ENCODE results near the gene ATP8A2. TPM values are rescaled to one million over a fixed set of nuclear protein-coding genes. Genes with fewer than 3 reads are reported as not detected.

ATP8A2 gene
- total and polyA plus RNA-seq, 9 of the 15 experiments (the other 6 are each of a cell fraction or from before 2014, with no cell fraction given): under 0.01 to 0.33 (median 0.06) TPM; not detected in 4

DNA sequence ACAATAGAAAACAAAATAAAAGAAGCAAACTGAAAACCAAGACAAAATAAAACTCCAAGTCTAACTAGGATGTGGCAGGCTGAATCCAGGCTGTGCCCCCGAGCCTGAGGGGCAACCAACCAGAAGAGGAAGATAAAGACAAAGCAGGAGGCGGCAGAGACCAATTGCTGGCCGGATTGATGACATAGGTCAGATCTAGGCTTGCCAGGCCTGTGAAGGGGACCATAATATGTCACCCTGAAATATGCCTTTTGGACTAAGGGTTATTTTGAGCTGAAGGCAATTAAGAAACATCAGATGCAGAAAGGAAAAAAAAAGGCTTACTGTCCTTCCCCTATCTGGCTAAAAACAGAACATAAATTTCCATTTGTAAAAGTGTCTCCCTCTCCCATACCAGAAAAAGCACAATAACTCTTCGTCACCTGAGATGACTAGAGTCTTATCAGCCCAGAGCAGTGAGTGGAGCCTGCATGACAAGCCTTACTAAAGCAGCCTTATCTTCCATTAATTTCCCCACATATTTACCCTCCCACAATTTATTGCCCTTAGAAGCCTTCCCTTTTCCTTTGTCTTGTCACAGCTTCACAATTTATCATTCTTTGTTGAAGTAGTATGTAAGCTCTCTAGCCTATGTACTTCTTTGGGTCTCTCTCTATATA, 22.8 kb downstream of the ATP8A2 start (continued):
- TF ChIP-seq ETV1 (tag; conservative IDR thresholded peaks at IDR 0.05; ENCODE audit: low read depth) (peak; percentile 66; the same call in 1 of the 2 replicates), TFE3 (CRISPR knock-in tag; IDR thresholded peaks at IDR 0.05) (no peak), TAF9B (IDR thresholded peaks at IDR 0.05; ENCODE audit: partially characterized antibody) (peak; percentile 45), CBFA2T3 (IDR thresholded peaks at IDR 0.05) (peak; percentile 99), ZNF436 (CRISPR knock-in tag; IDR thresholded peaks at IDR 0.05) (no peak), CBFA2T2 (conservative IDR thresholded peaks at IDR 0.05) (peak; percentile 98), FOXK2 (conservative IDR thresholded peaks at IDR 0.05 in 1 of 2, IDR thresholded peaks at IDR 0.05 in 1 of 2; ENCODE audit: low read depth in 2 of 2) (peak; percentile 77 to 85), NR2C1 (IDR thresholded peaks at IDR 0.05) (no peak), NR2C1 (tag; IDR thresholded peaks at IDR 0.05) (peak; percentile 57; the same call in 1 of the 2 replicates), SOX6 (IDR thresholded peaks at IDR 0.05) (peak; percentile 100), GATAD2A (IDR thresholded peaks at IDR 0.05) (no peak; the same call in 1 of the 2 replicates)
- TF ChIP-seq, protein P1, sequence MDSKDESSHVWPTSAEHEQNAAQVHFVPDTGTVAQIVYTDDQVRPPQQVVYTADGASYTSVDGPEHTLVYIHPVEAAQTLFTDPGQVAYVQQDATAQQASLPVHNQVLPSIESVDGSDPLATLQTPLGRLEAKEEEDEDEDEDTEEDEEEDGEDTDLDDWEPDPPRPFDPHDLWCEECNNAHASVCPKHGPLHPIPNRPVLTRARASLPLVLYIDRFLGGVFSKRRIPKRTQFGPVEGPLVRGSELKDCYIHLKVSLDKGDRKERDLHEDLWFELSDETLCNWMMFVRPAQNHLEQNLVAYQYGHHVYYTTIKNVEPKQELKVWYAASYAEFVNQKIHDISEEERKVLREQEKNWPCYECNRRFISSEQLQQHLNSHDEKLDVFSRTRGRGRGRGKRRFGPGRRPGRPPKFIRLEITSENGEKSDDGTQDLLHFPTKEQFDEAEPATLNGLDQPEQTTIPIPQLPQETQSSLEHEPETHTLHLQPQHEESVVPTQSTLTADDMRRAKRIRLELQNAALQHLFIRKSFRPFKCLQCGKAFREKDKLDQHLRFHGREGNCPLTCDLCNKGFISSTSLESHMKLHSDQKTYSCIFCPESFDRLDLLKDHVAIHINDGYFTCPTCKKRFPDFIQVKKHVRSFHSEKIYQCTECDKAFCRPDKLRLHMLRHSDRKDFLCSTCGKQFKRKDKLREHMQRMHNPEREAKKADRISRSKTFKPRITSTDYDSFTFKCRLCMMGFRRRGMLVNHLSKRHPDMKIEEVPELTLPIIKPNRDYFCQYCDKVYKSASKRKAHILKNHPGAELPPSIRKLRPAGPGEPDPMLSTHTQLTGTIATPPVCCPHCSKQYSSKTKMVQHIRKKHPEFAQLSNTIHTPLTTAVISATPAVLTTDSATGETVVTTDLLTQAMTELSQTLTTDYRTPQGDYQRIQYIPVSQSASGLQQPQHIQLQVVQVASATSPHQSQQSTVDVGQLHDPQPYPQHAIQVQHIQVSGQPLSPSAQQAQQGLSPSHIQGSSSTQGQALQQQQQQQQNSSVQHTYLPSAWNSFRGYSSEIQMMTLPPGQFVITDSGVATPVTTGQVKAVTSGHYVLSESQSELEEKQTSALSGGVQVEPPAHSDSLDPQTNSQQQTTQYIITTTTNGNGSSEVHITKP (IDR thresholded peaks at IDR 0.05; ENCODE audit: partially characterized antibody): peak; percentile 49
- TF ChIP-seq, protein P2, sequence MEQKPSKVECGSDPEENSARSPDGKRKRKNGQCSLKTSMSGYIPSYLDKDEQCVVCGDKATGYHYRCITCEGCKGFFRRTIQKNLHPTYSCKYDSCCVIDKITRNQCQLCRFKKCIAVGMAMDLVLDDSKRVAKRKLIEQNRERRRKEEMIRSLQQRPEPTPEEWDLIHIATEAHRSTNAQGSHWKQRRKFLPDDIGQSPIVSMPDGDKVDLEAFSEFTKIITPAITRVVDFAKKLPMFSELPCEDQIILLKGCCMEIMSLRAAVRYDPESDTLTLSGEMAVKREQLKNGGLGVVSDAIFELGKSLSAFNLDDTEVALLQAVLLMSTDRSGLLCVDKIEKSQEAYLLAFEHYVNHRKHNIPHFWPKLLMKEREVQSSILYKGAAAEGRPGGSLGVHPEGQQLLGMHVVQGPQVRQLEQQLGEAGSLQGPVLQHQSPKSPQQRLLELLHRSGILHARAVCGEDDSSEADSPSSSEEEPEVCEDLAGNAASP (IDR thresholded peaks at IDR 0.05): peak; percentile 56; the same call in 1 of the 2 replicates

Measured in K562 (cell line).